ENCODE measurements around the gene LIN28A. TPM values are rescaled to one million over a fixed set of nuclear protein-coding genes. Genes with fewer than 3 reads are reported as not detected.

LIN28A gene
- total and polyA plus RNA-seq, 10 of the 15 experiments (the other 5 are each of a cell fraction or from before 2014, with no cell fraction given) = 0.13 to 0.59 (median 0.30) TPM; not detected in 7

DNA sequence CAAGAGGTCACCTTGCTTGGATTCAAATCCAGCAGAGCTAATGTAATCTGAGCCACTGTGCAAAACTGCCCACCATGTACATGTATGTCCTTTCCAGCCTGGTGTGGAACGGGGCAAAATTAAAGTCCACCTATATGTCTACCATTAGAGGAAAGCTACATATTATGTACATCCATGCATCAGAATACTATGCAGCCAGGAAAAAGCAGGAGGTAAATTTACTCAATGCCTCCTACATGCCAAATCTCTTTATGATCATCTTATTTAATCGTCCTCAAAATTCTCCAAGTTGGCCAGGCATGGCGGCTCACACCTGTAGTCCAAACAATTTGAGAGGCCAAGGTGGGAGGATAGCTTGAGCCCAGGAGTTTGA is 31.8 kb upstream of the LIN28A start:
- RAD21 ChIA-PET (ENCODE audit: unreplicated experiment) = interaction anchor here (0.6 to 2.3 kb wide), 9 partner anchors 12 to 209 kb away, joined by 3 to 24 read pairs (median 5); partner anchors contain the start of genes CD52, SH3BGRL3 and ZNF593
- no peaks in the 10 kb centered on the region for H3K9me3 ChIP-seq (replicated peaks; ENCODE audit: control insufficient read depth, insufficient read depth, low read length)
- H3K4me2 ChIP-seq (ENCODE audit: control insufficient read depth, insufficient read depth) = peak overlapping the region; percentile 82; the same call in 1 of the 2 replicates
- H3K4me3 ChIP-seq = no peak overlapping the region
- 81% methylated on average over 3 of the region's 3 CpGs for WGBS (ENCODE audit: insufficient coverage, insufficient replicate concordance, low lambda C conversion rate, missing lambda C conversion rate)
- BruUV-seq (replicated peaks) = no TSS peak
- no peak overlapping the region for H3K9ac ChIP-seq (ENCODE audit: control insufficient read depth, insufficient read depth, low read length)
- H3K27me3 ChIP-seq (replicated peaks in 1 of 2; ENCODE audit: control insufficient read depth in 2 of 2, insufficient read depth in 2 of 2, low read length in 1 of 2) = no peaks in the 10 kb centered on the region
- H3K27ac ChIP-seq (ENCODE audit: control insufficient read depth, insufficient read depth) = no peak overlapping the region
- SMC1A ChIA-PET (ENCODE audit: uncharacterized antibody, unreplicated experiment) = interaction anchor here (0.8 to 2.1 kb wide), 9 partner anchors 9 to 253 kb away, joined by 3 to 13 read pairs (median 4); no protein-coding TSS in a partner anchor
- H3K79me2 ChIP-seq (ENCODE audit: control insufficient read depth, insufficient read depth, low read length) = no peaks in the 10 kb centered on the region
- FAIRE-seq (no peak), ATAC-seq (no peak), DNase-seq (ENCODE audit: low read depth, low spot score) (no peak)
- in situ Hi-C loops (cut with MboI) = no loop called here
- H2AFZ ChIP-seq (ENCODE audit: control insufficient read depth, low read depth, low read length) = no peak overlapping the region
- CTCF ChIA-PET = interaction anchor here (1.0 to 5.4 kb wide), 11 partner anchors 9 to 410 kb away, joined by 3 to 31 read pairs (median 9); no protein-coding TSS in a partner anchor
- POLR2A ChIA-PET = interaction anchor here (1.1 to 2.1 kb wide), 3 partner anchors 90 to 99 kb away, joined by 5 to 7 read pairs (median 5); partner anchors contain the start of gene SH3BGRL3
- intact Hi-C loops (cut with micrococcal nuclease; ENCODE audit: unreplicated experiment) = no loop called here
- H3K4me1 ChIP-seq (ENCODE audit: control insufficient read depth, insufficient read depth, low read length) = peaks cover 18% of the 10 kb centered on the region
- no peaks in the 10 kb centered on the region for H3K36me3 ChIP-seq (ENCODE audit: control insufficient read depth in 2 of 2, insufficient read depth in 2 of 2, low read length in 1 of 2)
- no peaks in the 10 kb centered on the region for H4K20me1 ChIP-seq (ENCODE audit: control insufficient read depth, insufficient read depth)
- TF ChIP-seq RFX5 (IDR thresholded peaks at IDR 0.05; ENCODE audit: low read depth, low read length) (no peak), KDM1A (IDR thresholded peaks at IDR 0.05; ENCODE audit: borderline replicate concordance) (no peak), ZZZ3 (IDR thresholded peaks at IDR 0.05; ENCODE audit: control insufficient read depth, insufficient read length, low read depth) (no peak), PML (IDR thresholded peaks at IDR 0.05; ENCODE audit: low read length) (no peak), POU2F2 (IDR thresholded peaks at IDR 0.05; ENCODE audit: borderline replicate concordance, low read depth, low read length) (no peak), JUNB (IDR thresholded peaks at IDR 0.05) (no peak), FOXM1 (IDR thresholded peaks at IDR 0.05; ENCODE audit: low read depth, low read length) (no peak), BHLHE40 (IDR thresholded peaks at IDR 0.05; ENCODE audit: borderline replicate concordance in 1 of 2, low read depth in 2 of 2, low read length in 1 of 2) (no peak), ZNF622 (IDR thresholded peaks at IDR 0.05) (no peak), KAT2A (conservative IDR thresholded peaks at IDR 0.05; ENCODE audit: control insufficient read depth, low read depth, low read length) (no peak), MLLT1 (IDR thresholded peaks at IDR 0.05) (no peak), NFIC (IDR thresholded peaks at IDR 0.05; ENCODE audit: low read depth, low read length) (no peak), CEBPZ (IDR thresholded peaks at IDR 0.05; ENCODE audit: low read depth, low read length) (no peak), IKZF1 (conservative IDR thresholded peaks at IDR 0.05) (no peak), POLR2A (IDR thresholded peaks at IDR 0.05; ENCODE audit: low read depth, low read length) (no peak)
- TF ChIP-seq, protein P1, sequence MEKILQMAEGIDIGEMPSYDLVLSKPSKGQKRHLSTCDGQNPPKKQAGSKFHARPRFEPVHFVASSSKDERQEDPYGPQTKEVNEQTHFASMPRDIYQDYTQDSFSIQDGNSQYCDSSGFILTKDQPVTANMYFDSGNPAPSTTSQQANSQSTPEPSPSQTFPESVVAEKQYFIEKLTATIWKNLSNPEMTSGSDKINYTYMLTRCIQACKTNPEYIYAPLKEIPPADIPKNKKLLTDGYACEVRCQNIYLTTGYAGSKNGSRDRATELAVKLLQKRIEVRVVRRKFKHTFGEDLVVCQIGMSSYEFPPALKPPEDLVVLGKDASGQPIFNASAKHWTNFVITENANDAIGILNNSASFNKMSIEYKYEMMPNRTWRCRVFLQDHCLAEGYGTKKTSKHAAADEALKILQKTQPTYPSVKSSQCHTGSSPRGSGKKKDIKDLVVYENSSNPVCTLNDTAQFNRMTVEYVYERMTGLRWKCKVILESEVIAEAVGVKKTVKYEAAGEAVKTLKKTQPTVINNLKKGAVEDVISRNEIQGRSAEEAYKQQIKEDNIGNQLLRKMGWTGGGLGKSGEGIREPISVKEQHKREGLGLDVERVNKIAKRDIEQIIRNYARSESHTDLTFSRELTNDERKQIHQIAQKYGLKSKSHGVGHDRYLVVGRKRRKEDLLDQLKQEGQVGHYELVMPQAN (conservative IDR thresholded peaks at IDR 0.05) = no peak
- TF ChIP-seq, protein P2, sequence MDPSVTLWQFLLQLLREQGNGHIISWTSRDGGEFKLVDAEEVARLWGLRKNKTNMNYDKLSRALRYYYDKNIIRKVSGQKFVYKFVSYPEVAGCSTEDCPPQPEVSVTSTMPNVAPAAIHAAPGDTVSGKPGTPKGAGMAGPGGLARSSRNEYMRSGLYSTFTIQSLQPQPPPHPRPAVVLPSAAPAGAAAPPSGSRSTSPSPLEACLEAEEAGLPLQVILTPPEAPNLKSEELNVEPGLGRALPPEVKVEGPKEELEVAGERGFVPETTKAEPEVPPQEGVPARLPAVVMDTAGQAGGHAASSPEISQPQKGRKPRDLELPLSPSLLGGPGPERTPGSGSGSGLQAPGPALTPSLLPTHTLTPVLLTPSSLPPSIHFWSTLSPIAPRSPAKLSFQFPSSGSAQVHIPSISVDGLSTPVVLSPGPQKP (IDR thresholded peaks at IDR 0.05; ENCODE audit: low read depth, low read length) = no peak
